Astrocyte of the cerebellum (primary cell): ENCODE data around the gene KRT17.
"Not testable (repeated sequence)": the region's sequence is repeated elsewhere in the genome, so short reads cannot be mapped to it uniquely, and the experiment has no call there.

Experiments used
- DNase-seq: peaks from one replicate; pipeline ENCODE4 v3.0.0-alpha.2; 2011; ENCODE audit warnings: low read depth
- H3K4me3 ChIP-seq: 2 replicates; pipeline ENCODE4 v1.5.1; 2011; ENCODE audit warnings: mild to moderate bottlenecking, low read depth, low read length, moderate library complexity
- in situ Hi-C: cut with HindIII; loops from 2 replicates; pipeline ENCODE4 v1.10.0; 2017; ENCODE audit warnings: low sequenced_read_pairs
- TF ChIP-seq, protein P1 (sequence below): IDR thresholded peaks from 2 replicates; pipeline ENCODE4 v1.5.1; 2012; ENCODE audit warnings: low read length, low read depth, moderate library complexity, mild to moderate bottlenecking; ENCODE audit errors: missing control alignments

The KRT17 gene

DNA sequence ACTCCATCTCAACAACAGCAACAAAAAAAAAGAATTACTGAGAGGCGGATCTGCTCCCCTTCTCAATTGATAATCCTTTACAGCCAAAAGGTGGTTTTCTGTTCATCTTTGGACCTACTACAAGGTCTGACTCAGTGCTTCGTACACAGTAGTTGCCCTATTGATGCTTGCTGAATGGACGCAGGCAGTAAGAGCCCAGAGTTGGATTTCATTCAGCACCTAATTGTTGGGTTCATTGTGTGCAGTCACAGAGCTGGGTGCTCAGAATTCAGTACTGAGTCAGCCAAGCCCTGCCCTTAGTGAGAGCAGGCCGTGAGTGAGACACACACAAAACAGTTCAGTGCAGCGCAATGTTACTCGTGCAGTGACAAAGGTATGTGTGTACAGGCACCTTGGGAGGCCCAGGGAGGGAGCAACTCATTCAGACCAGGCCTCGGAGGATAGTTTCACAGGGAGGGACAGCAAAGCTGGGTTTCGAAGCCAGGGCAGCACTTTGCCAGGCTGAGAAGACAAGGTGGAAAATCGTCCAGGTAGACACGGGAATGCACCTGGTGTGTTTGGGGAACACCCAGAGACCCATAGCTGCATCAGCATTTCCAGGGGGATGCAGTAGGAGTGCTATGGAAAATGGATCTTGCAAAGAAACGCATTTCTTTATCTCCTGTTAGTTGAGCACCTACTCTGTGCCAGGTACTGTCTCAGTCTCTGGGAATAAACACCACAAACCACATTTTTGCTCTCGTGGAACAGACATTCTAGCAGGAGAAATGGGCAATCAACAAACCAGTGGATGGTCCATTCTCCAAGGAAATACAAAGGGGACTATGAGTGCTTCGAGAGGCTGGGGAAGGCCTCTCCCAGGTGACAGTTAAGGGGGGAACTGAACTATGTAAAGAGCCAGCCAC, 18.1 kb upstream of the KRT17 start:
- no peak overlapping the region for H3K4me3 ChIP-seq
- no peak for DNase-seq
- in situ Hi-C loops: no loop called here
- TF ChIP-seq, protein P1, sequence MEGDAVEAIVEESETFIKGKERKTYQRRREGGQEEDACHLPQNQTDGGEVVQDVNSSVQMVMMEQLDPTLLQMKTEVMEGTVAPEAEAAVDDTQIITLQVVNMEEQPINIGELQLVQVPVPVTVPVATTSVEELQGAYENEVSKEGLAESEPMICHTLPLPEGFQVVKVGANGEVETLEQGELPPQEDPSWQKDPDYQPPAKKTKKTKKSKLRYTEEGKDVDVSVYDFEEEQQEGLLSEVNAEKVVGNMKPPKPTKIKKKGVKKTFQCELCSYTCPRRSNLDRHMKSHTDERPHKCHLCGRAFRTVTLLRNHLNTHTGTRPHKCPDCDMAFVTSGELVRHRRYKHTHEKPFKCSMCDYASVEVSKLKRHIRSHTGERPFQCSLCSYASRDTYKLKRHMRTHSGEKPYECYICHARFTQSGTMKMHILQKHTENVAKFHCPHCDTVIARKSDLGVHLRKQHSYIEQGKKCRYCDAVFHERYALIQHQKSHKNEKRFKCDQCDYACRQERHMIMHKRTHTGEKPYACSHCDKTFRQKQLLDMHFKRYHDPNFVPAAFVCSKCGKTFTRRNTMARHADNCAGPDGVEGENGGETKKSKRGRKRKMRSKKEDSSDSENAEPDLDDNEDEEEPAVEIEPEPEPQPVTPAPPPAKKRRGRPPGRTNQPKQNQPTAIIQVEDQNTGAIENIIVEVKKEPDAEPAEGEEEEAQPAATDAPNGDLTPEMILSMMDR: no peak

DNA sequence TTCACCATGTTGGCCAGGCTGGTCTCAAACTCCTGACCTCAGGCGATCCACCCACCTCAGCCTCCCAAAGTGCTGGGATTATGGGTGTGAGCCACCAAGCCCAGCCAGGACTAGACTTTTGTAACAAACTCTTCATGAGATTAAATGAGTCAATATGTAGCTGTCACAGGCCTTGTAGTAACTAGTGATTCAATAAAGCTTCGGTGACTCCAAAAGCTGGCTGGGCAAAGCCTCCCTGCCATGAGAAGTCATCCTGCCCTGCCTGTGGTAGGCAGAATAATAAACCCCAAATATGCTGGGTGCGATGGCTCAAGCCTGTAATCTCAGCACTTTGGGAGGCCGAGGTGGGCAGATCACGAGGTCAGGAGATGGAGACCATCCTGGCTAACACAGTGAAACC, 16.2 kb upstream of the KRT17 start:
- H3K4me3 ChIP-seq, in situ Hi-C loops, DNase-seq: not testable (repeated sequence)

DNA sequence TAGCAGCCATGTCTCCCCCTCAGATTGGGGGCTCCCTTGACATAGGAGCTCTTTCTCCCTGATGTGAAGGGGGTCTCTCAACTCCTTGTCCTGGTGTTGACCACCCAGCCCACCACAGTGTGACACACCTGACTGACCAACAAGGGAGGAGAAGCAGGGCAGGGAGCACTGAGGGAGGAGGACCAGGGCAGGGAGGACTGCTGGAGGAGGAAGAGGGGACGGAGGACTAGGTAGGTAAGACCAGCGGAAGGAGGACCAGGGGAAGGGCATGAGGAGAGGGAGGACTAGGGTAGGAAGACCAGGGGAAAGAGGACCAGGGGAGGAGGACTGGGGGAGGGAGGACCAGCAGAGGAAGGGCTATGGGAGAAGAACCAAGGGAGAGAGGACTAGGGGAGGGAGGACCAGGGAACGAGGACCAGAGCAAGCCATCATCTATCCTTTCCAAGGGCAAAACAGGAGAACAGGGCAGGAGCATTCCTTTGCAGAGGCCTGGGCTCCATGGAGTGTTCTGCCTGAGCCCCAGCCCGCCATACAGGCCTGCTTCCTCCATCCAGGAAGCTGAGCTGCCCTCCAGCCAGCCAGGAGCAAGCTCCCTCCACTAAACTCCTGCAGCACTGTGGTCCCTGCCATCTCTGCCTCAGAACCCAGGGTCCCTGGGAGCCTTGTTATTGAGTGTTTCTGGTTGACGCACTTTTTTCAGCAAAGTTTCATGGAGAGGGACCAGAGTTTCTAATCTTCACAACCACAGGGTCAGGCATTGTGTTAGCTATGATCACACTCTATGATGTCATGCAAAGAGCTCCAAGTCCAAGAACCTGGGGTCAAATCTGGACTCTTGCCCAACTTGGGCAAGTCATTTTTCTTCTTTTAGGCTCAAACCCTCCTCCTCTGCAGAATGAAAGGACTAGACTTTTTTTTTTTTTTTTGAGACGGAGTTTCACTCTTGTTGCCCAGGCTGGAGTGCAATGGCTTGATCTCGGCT, 15.4 kb upstream of the KRT17 start:
- H3K4me3 ChIP-seq: no peak overlapping the region
- no peak for DNase-seq
- in situ Hi-C loops: loop anchor here (5.0 kb wide), 1 partner anchor 87 kb away; no protein-coding TSS in a partner anchor
- TF ChIP-seq, protein P1: no peak

DNA sequence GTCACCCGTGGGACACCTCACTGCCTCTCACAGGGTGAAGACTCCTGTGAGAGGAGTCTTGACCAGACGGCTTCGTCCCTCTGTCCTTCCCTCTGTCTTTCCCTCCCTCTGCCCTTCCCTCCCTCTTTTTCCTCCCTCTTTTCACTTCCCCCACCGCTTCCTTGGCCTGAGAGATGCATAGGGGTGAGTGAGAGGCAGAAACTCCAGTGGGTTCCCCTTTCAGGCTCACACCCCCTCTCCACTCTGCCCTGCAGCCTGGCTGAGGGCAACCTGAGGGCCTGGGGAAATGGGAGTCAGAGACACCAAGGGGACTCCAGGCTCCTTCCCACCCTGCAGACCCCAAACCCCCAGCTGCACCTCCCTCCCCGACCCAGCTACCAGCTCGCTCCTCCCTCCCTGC, 14.6 kb upstream of the KRT17 start:
- in situ Hi-C loops: loop anchor here (5.0 kb wide), 1 partner anchor 87 kb away; no protein-coding TSS in a partner anchor
- H3K4me3 ChIP-seq: no peak overlapping the region
- DNase-seq: no peak
- TF ChIP-seq, protein P1: no peak

DNA sequence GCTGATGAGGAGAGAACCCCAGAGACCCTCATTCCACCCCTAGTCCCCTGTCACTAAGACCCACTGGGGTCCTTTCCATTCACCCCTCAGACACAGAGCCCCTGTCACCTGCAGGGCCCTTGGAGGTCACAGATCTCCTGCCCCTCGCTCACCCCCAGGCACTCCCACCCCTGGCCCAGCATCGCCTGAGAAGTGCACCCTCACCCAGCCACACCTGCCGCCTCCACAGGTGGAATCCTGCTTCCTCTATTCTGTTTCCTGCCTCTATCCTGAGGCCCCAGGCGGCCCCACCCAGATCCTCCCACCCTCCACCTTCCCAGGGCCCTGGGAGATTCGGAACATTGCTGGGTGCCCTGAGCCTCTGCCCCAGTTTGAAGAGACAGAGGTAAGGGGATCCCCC, 13.8 kb upstream of the KRT17 start:
- TF ChIP-seq, protein P1: no peak
- H3K4me3 ChIP-seq: no peak overlapping the region
- DNase-seq: no peak
- in situ Hi-C loops: loop anchor here (5.0 kb wide), 1 partner anchor 86 kb away; no protein-coding TSS in a partner anchor

DNA sequence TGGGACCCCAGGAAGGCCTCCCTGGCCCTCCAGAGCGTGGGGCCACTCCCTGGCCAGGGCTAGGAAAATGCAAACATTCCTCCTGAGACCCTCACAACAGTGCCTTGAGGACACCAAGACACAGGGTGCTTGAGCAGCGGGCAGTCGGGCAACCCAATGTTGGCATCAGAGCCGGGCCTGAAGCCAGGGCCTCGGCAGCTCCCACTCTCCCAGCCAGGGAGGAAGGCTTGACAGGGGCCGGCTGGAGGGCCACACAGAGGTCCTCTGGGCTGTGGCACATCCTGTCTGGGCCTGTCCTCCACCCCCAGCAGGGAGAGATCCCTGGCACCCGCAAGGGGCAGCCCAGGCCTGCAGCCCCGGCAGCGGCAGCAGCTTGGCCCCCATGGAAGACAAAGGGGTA, 12.3 kb upstream of the KRT17 start:
- no peak for DNase-seq
- no peak overlapping the region for H3K4me3 ChIP-seq
- in situ Hi-C loops: loop anchor here (5.0 kb wide), 1 partner anchor 84 kb away; no protein-coding TSS in a partner anchor
- TF ChIP-seq, protein P1: no peak
